ENCODE measurements around the gene OXNAD1.

GRCh38 chr3:16337856-16338540 lies 73.0 kb downstream of the OXNAD1 start:
- TF ChIP-seq CTCF (IDR thresholded peaks at IDR 0.05) (no peak), POLR2A (IDR thresholded peaks at IDR 0.05) (no peak)

Data from right lobe of liver (tissue), 4 donors.